Mucosa of rectum (tissue), 2 donors: ENCODE measurements around the gene LRRC4B.

Experiments used
- H3K27ac ChIP-seq, 2 donors: one replicate each; pipeline ENCODE4 v1.7.0; 2013; ENCODE audit warnings: inconsistent platforms in 2 of 2, low read depth in 2 of 2, low read length in 2 of 2
- H3K27me3 ChIP-seq, 2 donors: one replicate each; pipeline ENCODE4 v1.7.0; 2013; ENCODE audit warnings: low read length in 2 of 2; ENCODE audit not compliant: control insufficient read depth in 2 of 2, insufficient read depth in 2 of 2
- H3K36me3 ChIP-seq, 2 donors: one replicate each; pipeline ENCODE4 v1.7.0; 2013; ENCODE audit warnings: low read length in 2 of 2; ENCODE audit not compliant: control insufficient read depth in 2 of 2, insufficient read depth in 2 of 2
- H3K4me1 ChIP-seq, 2 donors: one replicate each; pipeline ENCODE4 v1.7.0; 2013; ENCODE audit warnings: low read length in 2 of 2, mild to moderate bottlenecking in 1 of 2; ENCODE audit not compliant: control insufficient read depth in 2 of 2, insufficient read depth in 2 of 2
- H3K4me3 ChIP-seq, 2 donors: one replicate each; pipeline ENCODE4 v1.7.0; 2013; ENCODE audit warnings: low read length in 2 of 2
- H3K9ac ChIP-seq, 2 donors: one replicate each; pipeline ENCODE4 v1.7.0; 2013; ENCODE audit warnings: low read length in 2 of 2, low read depth in 1 of 2, mild to moderate bottlenecking in 1 of 2
- H3K9me3 ChIP-seq, 2 donors: one replicate each; pipeline ENCODE4 v1.7.0; 2013; ENCODE audit warnings: low read length in 2 of 2; ENCODE audit not compliant: control insufficient read depth in 2 of 2
- donor health status: healthy.
- donor health status: Normal muscosa, but diverticular disease.

Gene LRRC4B

DNA sequence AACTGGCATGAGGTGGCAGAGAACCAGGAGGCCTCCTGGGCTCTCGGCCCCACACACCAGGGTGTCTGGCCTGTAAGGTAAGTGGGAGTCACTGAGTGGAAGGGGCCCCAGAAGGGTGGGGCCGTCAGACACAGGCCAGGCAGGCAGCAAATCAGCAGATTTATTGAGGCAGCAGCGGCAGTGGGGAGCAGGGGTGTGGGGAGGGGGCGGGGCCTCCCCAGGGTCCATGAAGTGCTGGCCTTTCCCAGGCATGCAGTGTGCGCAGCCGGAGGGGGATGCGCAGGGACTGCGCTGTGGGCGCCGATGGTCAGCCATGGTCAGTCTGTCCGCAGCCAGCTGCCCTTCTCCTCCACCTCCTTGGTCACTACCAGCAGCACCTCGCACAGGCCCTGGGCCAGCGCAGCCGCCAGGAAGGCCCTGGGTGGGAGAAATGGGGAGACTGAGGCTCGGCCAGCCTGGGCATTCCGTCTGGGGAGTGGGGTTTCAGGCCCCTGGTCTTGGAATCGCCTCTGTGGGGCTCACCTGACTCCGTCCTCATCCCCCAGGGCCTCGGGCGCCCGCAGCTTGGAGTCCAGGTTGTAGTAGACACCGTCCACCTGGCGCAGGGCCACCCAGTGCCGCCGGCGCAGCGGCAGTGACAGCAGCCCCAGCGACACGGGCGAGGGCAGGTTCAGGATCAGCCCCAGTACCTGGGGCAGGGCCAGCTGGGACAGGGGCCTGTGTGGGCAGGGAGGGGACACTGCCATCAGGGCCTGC is 62.2 kb downstream of the LRRC4B start:
- no peak overlapping the region for H3K27ac ChIP-seq
- no peaks in the 10 kb centered on the region for H3K27me3 ChIP-seq
- no peaks in the 10 kb centered on the region for H3K9me3 ChIP-seq
- no peak overlapping the region for H3K4me3 ChIP-seq
- H3K4me1 ChIP-seq, result peaks cover 5 to 10% of the 10 kb centered on the region in 2 donors
- peaks cover 0 to 2% of the 10 kb centered on the region in 2 donors for H3K36me3 ChIP-seq
- H3K9ac ChIP-seq, result no peak overlapping the region

DNA sequence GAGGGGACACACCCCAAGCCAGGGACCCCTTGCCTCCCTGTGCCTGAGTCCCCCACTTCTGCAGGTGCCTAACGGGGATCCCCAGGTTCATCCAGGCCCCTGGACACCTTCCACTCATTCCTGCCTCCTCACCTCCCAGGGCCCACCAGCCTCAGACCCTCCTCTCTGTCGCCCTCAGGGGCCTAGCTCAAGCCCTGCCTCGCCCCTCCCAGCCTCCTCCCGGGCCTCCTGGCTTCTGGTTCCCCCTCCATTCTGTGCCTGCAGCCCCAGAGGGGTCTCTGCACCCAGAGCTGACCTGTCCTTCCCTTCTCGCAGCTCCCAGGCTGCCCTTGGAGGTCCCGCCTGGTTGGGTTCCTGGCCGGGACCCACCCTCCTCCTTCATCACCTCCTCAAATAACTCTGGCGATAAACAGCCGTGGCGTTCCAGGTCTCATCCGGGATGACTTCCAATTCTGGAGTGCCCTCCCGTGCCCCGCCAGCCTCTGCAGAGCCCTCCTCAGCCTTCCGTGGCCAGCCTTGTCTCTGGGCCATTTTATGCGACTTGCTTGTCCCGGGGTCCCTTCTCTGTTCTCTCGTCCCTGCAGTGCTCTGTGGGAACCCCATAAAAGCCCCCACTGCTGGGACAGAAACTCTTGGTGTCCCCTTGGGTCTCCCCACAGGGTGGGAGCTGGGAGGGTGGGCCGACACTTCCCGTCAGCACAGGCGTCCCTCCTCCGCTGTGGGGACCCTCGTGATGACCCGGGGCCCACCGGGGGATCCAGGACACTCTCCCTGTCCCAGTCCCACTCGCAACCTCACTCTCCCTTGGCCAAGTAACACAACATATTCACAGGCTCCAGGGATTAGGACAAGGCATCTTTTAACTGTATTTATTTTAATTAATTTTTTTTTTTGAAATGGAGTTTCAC is 66.4 kb downstream of the LRRC4B start:
- Histone ChIP-seq H3K27me3 (no peaks in the 10 kb centered on the region), H3K9ac (no peak overlapping the region), H3K36me3 (peaks cover 0 to 2% of the 10 kb centered on the region in 2 donors), H3K27ac (no peak overlapping the region), H3K9me3 (no peaks in the 10 kb centered on the region), H3K4me3 (no peak overlapping the region), H3K4me1 (peaks cover 0 to 4% of the 10 kb centered on the region in 2 donors)

DNA sequence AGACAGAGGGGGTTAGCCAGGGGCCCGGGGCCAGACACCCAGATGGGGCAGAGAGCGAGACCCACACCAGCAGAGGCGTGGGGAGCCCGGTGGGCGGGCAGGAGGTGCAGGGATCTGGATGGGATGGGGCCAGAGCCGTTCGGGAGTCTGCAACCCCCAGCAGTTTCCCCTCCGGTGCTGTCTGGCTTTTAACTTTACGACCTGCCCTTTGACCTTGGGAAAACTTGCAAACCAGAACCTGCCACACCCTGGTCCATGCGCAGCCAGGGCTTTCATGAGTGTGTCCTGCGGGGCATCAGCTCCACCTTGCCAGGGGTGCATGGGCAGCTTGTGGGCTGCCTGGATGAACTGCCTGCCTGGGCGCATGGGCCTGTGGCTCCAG is 67.1 kb downstream of the LRRC4B start:
- Histone ChIP-seq H3K4me1 (peaks cover 0 to 4% of the 10 kb centered on the region in 2 donors), H3K27me3 (no peaks in the 10 kb centered on the region), H3K9me3 (no peaks in the 10 kb centered on the region), H3K4me3 (no peak overlapping the region), H3K9ac (no peak overlapping the region), H3K27ac (no peak overlapping the region), H3K36me3 (no peaks in the 10 kb centered on the region)

DNA sequence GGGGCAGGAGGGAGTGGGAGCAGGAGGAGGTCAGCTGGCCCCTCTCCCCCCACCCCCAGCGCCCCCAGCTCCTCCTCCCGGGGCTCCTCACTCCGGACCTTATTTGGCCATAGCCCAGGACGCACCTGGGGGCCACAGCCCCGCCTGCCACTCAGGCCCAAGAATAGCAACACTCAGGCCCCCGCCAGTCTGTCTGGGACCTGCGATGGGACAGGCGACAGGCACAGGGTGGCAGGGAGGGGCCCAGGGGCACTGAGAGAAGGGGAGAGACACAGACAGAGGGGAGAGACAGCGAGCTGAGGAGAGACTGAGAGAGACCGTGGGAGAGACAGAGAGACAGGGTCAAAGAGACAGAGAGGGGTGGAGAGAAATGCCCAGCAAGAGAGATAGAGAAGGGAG is 67.5 kb downstream of the LRRC4B start:
- H3K27me3 ChIP-seq, result no peaks in the 10 kb centered on the region
- no peaks in the 10 kb centered on the region for H3K36me3 ChIP-seq
- H3K9ac ChIP-seq, result no peak overlapping the region
- peaks cover 0 to 4% of the 10 kb centered on the region in 2 donors for H3K4me1 ChIP-seq
- no peak overlapping the region for H3K27ac ChIP-seq
- H3K4me3 ChIP-seq, result no peak overlapping the region
- H3K9me3 ChIP-seq, result no peaks in the 10 kb centered on the region

DNA sequence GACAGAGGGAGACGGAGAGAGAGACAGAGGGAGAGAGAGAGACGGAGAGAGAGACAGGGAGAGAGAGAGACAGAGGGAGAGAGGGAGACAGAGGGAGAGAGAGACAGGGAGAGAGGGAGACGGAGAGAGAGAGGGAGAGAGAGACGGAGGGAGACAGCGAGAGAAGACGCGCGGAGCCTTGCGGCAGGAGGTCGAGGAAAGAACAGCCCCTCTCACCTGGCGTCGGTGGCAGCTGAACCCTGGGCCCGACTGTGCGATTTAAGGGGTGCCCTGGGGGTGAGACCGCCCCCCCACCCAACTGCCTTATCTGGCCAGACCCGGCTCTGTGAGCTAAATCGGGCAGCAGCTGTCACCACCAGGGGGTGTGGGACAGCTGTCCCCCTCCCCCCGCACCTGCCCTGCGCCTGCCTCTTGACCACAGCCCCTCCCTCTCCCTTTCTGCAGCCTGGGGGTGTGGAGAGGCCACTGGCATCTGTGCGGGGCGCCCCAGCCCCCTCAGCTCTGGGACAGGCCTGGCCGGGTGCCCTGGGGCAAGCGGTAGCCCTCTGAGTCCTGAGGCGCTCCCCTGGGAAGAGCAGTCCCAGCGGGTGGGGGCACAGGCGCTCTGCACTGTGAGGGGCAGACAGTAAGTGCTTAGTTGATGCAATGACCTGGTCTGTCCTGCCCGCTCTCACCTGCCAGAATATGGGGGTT is 68.0 kb downstream of the LRRC4B start:
- Histone ChIP-seq H3K27me3 (no peaks in the 10 kb centered on the region), H3K9me3 (no peaks in the 10 kb centered on the region), H3K9ac (no peak overlapping the region), H3K4me1 (peaks cover 0 to 4% of the 10 kb centered on the region in 2 donors), H3K4me3 (no peak overlapping the region), H3K27ac (no peak overlapping the region), H3K36me3 (no peaks in the 10 kb centered on the region)

DNA sequence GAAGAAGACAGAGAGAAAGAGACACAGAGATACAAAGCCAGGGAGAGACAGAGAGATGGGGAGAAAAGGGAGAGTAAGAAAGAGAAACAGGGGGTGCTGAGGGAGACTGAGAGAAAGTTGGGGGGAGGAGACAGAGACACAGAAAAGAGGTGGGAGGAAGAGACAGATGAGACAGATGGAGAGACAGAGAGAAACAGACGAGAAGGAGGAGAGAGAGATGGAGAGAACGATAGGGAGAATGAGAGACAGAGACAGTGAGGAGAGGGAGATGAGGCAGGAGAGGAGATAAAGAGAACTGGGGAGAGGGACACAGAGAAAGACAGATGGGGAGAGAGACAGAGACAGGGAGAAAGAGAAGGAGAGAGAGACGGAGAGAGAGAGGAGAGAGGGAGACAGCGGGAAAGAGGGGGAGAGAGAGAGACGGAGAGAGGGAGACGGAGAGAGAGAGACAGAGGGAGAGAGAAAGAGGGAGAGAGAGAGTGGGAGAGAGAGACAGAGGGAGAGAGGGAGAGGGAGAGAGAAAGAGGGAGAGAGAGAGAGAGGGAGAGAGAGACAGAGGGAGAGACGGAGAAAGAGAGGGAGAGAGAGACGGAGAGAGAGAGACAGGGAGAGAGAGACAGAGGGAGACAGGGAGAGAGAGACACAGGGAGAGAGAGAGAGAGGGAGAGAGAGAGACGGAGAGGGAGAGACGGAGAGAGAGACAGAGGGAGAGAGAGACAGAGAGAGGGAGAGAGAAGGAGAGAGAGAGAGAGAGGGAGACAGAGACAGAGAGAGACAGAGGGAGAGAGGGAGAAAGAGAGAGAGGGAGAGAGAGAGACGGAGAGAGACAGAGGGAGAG is 69.8 kb downstream of the LRRC4B start:
- Histone ChIP-seq H3K9ac (no peak overlapping the region), H3K27ac (no peak overlapping the region), H3K9me3 (no peaks in the 10 kb centered on the region), H3K27me3 (no peaks in the 10 kb centered on the region), H3K4me1 (peaks cover 0 to 4% of the 10 kb centered on the region in 2 donors), H3K36me3 (no peaks in the 10 kb centered on the region), H3K4me3 (no peak overlapping the region)

DNA sequence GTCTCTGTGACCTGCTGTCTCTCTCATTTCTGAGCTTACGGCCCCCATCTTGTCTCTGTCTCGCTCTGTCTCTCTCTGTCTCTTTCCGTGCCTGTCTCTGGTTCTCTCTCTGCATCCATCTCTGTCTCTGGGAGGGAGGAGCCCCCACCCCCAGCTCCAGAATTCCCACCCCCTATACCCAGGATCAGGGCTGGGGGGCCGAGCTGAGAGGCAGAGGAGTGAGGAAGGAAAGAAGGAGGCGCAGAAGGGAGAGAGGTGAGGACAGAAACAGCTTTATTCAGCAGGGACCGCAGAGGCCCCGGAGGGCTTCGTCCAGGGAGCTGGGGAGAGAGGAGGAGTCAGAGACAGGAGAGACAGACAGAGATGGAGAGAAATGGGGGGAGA is 71.2 kb downstream of the LRRC4B start:
- Histone ChIP-seq H3K27ac (no peak overlapping the region), H3K36me3 (no peaks in the 10 kb centered on the region), H3K9me3 (no peaks in the 10 kb centered on the region), H3K4me3 (no peak overlapping the region), H3K9ac (no peak overlapping the region), H3K4me1 (peaks cover 0 to 4% of the 10 kb centered on the region in 2 donors), H3K27me3 (no peaks in the 10 kb centered on the region)

DNA sequence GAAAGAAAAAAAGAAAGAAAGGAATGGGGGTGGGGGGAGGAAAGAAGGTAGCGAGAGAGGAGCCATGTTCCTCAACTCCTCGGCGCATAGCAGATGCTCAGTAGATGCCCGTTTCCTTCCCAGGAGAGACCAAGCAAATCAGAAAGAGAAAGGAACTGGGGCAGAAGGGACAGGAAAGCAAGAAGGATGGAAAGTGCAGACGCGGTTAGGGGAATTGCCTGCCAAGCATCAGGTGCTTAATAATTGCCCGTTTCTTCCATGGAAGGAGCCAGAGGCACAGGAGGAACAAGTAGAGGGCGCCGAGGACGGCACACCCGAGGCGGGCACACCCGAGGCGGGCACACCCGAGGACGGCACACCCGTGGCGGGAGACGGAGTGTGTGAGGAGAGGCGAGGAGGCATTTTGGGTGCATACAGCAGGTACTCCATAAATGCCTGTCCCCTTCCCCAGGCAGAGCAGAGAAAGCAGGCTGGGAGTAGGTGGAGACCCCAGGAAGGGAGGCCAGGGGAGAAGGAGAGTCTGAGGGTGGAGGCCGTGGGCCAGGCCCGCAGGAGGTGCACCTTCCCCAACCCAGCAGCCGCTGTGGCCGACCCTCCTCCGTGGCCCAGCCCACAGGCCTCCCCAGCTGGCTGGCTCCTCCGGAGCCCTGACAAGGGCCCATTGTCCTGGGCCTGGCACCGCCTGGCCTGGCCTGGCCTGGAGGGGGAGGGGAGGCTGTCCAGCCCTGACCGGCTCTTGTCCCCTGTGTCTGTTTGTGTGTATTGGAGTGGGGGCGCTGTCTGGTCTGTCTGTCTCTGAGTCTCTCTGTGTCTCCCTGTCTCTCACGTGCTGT is 71.8 kb downstream of the LRRC4B start:
- H3K9ac ChIP-seq, result no peak overlapping the region
- no peaks in the 10 kb centered on the region for H3K27me3 ChIP-seq
- H3K27ac ChIP-seq, result no peak overlapping the region

DNA sequence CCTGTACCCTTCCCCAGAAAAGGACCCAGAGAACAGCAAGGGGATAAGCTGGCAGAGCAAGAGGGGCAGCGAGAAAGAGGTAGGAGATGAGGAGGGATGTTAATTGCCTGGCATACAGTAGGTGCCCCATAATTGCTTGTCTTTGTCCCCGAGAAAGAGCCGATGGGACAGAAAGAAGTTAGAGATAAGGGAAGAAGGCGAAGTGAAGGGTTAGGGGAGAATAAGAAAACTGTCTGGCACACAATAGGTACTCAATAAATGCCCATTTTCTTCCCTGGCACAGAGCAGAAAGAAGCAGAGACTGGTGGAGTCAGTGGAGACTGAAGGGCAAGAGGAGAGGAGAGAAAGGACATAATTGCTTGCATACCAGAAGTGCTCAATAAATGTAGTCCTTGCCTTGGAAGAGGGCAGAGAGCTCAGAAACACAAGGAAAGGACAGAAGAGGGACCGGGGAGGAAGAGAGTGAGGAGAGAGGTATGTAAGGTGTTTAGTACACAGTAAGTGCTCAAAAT is 73.2 kb downstream of the LRRC4B start:
- Histone ChIP-seq H3K4me3 (no peak overlapping the region), H3K27me3 (no peaks in the 10 kb centered on the region), H3K9me3 (no peaks in the 10 kb centered on the region), H3K9ac (no peak overlapping the region), H3K4me1 (no peaks in the 10 kb centered on the region), H3K36me3 (peaks cover 0 to 2% of the 10 kb centered on the region in 2 donors), H3K27ac (no peak overlapping the region)

More for the DNA sequence above, 71.8 kb downstream of the LRRC4B start:
- Histone ChIP-seq H3K9me3 (no peaks in the 10 kb centered on the region), H3K36me3 (no peaks in the 10 kb centered on the region), H3K4me1 (peaks cover 0 to 3% of the 10 kb centered on the region in 2 donors), H3K4me3 (no peak overlapping the region)
